Myocyte (in vitro differentiated cells): ENCODE measurements around the gene HCAR2. TPM values are rescaled to one million over a fixed set of nuclear protein-coding genes. Genes with fewer than 3 reads are reported as not detected.
"Not testable (repeated sequence)": the region's sequence is repeated elsewhere in the genome, so short reads cannot be mapped to it uniquely, and the experiment has no call there.

ENCODE experiments used
- DNase-seq: peaks from one replicate; pipeline ENCODE4 v3.0.0-alpha.2; 2012; ENCODE audit warnings: low read depth
- polyA plus RNA-seq: library from polyadenylated mRNA; unstranded; fragments of >200 nt; gene quantifications from one replicate; pipeline ENCODE4 v1.2.1, GENCODE V29; 2012; ENCODE audit warnings: missing spikeins
- total RNA-seq: library from RNA; depleted of rRNA; stranded (reverse); fragments of >200 nt; gene quantifications from 2 replicates; pipeline ENCODE4 v1.2.3, GENCODE V29; 2014

HCAR2 gene
- not detected in 2 replicates for total RNA-seq
- polyA plus RNA-seq = not detected

- not testable (repeated sequence) for DNase-seq
These were observed at the start of gene HCAR2 for GRCh38 chr12:122702890-122703611. Gene HCAR2, minus strand, starts transcription at chr12:122703357. Its CDS starts 74 bp downstream, at chr12:122703283.

- DNase-seq = peak; percentile 96
These were observed 49.5 kb upstream of the HCAR2 start, which contains the start of gene DENR for GRCh38 chr12:122752464-122753318. Gene DENR, plus strand, starts transcription at chr12:122752824. Its CDS starts 878 bp downstream, at chr12:122753702.

- not testable (repeated sequence) for DNase-seq
These were observed 47.8 kb upstream of the HCAR2 start for GRCh38 chr12:122750781-122751515.

GRCh38 chr12:122749569-122750332 lies 46.6 kb upstream of the HCAR2 start:
- no peak for DNase-seq

- DNase-seq = no peak
These were observed 44.3 kb upstream of the HCAR2 start for GRCh38 chr12:122747224-122748135.

GRCh38 chr12:122743895-122744525 lies 40.9 kb upstream of the HCAR2 start:
- no peak for DNase-seq

- DNase-seq = no peak
These were observed 37.2 kb upstream of the HCAR2 start for GRCh38 chr12:122740351-122740750.

- no peak for DNase-seq
These were observed 35.4 kb upstream of the HCAR2 start for GRCh38 chr12:122738571-122738970.

GRCh38 chr12:122732611-122733010 lies 29.5 kb upstream of the HCAR2 start:
- no peak for DNase-seq

- DNase-seq = no peak
These were observed 29.0 kb upstream of the HCAR2 start for GRCh38 chr12:122732170-122732569.

GRCh38 chr12:122730215-122731014 lies 27.3 kb upstream of the HCAR2 start, which contains the start of gene HCAR1:
Gene HCAR1, minus strand, starts transcription at chr12:122730844. Its CDS starts 505 bp downstream, at chr12:122730339.
- no peak for DNase-seq

- DNase-seq = no peak
These were observed 26.5 kb upstream of the HCAR2 start for GRCh38 chr12:122729583-122730214.

- no peak for DNase-seq
These were observed 23.0 kb upstream of the HCAR2 start for GRCh38 chr12:122726080-122726558.

GRCh38 chr12:122725452-122726079 lies 22.4 kb upstream of the HCAR2 start:
- no peak for DNase-seq

GRCh38 chr12:122724641-122725243 lies 21.6 kb upstream of the HCAR2 start:
- no peak for DNase-seq

- DNase-seq = no peak
These were observed 19.2 kb upstream of the HCAR2 start for GRCh38 chr12:122722387-122722786.
